Anterior cingulate cortex (tissue), 58 donors: Measurements from ENCODE around the gene GRIA1.
"Not testable (repeated sequence)": the region's sequence is repeated elsewhere in the genome, so short reads cannot be mapped to it uniquely, and the experiment has no call there.

ENCODE experiments used
- DNase-seq, 58 donors: peaks; one replicate each; lab custom pipeline; 2025; lab: John Stamatoyannopoulos, UW

The GRIA1 gene

DNA sequence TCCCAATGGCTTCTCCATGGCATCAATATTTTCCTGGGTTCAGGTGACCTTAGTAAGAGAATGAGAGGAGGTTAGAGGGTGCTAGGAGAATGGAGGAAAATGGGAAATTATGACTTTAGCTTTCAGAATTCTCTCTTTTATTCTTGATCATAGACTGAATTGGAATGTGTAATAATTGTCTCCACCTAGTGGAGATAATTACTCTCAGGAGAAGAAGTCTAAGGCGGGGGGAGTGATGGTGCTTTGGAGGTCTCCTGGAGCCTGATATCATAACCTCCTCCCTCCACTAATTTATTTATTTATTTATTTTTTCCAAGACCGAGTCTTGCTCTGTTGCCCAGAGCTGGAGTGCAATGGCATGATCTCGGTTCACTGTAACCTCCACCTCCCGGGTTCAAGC is 221.3 kb downstream of the GRIA1 start:
- DNase-seq: no peak

DNA sequence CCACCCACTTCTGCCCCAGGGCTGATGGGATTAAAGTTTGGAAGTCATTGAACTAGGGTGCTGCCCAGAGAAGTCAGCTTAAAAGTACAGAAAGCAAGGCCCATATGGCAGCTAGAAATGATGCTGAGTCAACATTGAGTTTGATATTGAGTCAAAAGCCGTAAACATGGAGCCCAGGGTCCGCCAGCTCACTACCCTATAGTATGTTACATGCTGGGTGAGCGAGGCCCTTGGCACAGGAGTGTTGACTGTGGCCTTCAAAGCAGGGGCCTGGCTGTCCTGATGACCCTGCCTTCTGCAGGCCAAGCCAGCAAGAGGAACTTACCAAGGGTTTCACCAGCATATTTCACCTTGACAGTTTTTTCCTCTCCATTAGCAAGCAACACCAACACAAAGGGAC is 222.5 kb downstream of the GRIA1 start:
- DNase-seq: no peak

- peak in 4 of 58 donors; percentile 4 to 34 (median 8) for DNase-seq
Measured at GRCh38 chr5:153713943-153714342, 223.5 kb downstream of the GRIA1 start.

GRCh38 chr5:153714798-153715197 is 224.3 kb downstream of the GRIA1 start:
- peak in 3 of 58 donors; percentile 5 to 28 (median 11) for DNase-seq

DNA sequence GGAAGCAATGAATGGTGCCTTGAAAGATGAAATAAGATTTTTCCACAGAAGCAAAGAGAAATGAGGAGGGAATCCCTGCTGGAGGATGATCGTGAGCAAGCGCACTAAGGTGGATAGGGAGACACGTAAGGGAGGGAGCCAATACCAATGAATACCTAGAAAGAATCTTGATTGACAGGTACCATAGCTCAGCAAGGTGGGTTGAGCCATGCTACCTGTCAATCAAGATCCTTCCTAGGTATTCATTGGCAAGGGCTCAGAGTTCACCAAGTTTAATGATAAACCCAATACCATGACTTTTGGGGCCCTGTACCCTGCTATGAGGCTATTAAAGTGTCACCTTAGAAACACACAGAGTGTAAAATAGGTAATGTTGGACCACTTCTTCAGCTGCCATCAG is 226.8 kb downstream of the GRIA1 start:
- DNase-seq: no peak

- no peak for DNase-seq
Measured at GRCh38 chr5:153718713-153719112, 228.2 kb downstream of the GRIA1 start.

DNA sequence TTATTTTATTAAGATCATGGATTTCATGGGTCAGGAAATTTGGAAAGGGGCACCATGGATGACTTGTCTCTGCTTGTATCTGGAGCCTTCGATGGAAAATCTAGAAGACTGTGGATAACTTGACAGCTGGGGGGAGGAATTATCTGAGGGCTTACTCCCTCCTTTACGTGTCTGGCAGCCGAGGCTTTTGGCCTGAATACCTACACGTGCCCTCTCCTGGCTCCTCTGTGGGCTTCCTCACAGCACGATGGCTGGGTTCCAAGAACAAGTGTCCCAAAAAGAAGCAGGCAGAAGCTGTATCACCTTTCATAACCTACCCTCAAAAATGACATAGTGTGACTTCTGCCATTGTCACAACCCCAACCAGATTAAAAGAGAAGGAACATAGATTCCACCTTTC is 228.9 kb downstream of the GRIA1 start:
- no peak for DNase-seq

DNA sequence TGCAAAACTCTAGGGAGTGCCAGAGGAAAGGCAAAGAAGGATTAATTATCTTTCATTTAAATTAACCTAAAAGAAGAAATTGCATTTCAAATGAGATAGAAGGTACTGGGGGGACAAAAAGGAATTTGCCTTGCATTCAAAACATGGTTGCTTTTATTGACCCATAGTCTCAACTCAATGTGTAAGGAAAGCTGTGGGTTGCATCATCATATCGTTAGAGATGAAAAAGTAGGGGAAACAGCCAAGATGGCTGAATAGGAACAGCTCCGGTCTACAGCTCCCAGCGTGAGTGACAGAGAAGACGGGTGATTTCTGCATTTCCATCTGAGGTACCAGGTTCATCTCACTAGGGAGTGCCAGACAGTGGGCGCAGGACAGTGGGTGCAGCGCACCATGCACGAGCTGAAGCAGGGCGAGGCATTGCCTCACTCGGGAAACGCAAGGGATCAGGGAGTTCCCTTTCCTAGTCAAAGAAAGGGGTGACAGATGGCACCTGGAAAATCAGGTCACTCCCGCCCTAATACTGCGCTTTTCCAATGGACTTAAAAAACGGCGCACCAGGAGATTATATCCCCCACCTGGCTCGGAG is 232.6 kb downstream of the GRIA1 start:
- DNase-seq: not testable (repeated sequence)

DNA sequence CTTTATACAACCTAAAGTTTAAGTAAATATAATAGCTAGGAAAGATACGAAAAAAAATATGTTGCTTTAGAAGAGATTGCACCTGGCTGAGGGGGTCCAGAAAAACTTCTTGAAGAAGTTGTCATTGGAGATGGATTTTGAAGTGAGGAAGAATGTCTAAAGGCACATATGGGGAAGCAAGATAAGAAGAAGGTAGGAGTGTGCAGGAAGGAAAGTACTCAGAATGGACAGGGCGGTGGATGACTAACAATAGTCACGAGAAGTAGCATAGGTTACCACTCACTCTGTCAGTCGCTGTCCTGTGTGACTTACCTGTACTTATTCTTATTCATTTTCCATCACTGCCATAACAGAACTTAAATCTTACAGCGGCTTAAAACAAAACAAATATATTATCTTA is 251.6 kb downstream of the GRIA1 start:
- DNase-seq: no peak

DNA sequence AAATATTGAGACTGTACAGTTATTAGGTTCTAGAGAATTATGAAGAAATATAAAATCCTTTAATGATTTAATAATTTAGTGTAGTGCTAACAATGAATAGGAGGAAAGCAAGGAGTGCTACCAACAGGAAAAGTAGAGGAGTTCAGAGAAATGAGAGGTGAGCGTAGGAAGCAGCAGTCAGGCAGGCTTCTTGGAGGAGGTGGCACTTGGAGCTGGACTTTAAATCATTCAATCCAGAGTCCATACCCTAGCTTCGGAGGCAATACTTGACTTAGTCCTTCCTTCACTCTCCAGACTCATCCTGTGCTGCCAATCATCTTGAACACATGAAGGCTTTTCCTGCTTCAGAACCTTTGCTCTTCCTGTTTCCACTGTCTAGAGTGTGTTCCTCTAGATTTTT is 254.3 kb downstream of the GRIA1 start:
- no peak for DNase-seq

- peak in 4 of 58 donors; percentile 2 to 29 (median 12) for DNase-seq
Measured at GRCh38 chr5:153745778-153746395, 255.4 kb downstream of the GRIA1 start.

GRCh38 chr5:153746440-153746839 is 256.0 kb downstream of the GRIA1 start:
- DNase-seq: peak in 1 of 58 donors; percentile 8

DNA sequence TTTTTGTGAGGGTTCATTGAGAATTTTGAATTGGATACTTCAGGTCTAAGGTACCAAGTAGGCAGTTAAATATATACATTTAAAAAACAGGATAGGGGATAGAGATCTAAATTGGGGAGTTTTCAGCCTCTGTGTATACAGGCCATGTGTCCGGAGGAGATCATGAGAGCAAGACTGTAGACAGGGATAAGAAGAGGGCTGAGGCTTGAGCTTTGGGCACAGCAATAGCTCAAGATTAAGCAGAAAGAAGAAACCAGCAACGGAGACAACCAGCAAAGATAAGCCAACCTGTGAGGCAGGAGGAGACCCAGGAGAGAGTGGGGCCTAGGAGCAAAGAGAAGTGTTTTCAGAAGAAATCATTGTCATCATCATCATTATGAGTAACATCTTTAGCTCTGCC is 258.4 kb downstream of the GRIA1 start:
- DNase-seq: no peak

DNA sequence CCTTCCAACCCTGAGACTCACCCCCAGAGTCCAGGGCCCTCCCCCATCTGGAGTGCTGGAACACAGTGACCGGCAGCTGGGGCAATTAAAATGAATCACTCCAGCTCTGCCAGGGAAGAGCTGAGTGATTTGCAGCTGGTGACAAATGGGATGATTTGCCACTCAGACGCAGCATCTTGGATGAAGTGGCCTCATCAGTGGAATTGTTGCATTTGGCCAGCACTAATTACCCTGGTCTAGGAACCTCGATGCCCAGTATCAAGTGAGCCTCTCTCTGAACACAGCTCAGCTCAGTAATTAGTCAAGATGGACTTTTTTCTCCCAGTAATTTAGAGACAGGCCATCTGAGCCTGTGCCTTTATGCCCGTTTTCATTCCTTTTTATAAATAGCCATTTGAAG is 259.5 kb downstream of the GRIA1 start:
- DNase-seq: peak in 16 of 58 donors; percentile 6 to 46 (median 17)

DNA sequence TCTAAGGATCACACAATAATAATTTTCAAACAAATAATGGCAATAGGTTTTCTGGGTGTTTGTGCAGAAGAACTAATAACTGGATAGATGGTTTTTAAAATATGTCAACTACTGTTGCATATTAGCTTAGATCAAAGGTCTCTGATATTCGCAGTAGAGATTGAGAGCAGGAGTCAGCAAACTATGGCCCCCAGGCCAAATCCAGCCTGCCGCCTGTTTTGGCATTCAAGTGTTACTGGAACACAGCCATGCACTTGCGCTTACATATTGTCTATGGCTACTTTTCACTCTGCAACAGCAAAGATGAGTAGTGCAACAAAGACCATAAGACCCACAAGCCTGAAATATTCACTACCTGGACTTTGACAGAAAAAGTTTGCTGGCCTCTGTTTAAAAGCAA is 260.8 kb downstream of the GRIA1 start:
- no peak for DNase-seq

- DNase-seq: no peak
Measured at GRCh38 chr5:153752890-153753289, 262.4 kb downstream of the GRIA1 start.

GRCh38 chr5:153753645-153754432 is 263.4 kb downstream of the GRIA1 start:
- no peak for DNase-seq

GRCh38 chr5:153755913-153756500 is 265.5 kb downstream of the GRIA1 start:
- no peak for DNase-seq

DNA sequence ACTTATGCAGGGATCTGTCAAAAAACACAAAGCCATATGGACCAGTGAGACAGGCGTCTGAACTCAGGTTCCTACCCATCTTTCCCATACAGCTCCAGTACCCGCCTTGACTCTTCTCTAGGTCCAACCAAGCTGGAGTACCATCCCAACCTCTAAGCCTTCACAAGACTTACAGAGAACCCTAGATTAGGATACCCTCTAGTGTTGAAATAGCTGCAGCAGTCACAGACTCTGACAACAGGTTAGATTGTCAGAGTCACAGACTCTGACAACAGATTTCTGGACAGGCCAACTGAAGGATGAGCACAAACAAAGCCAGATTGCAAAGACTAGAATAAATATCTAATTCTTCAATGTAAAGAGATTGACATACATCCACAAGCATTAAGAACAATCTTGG is 266.1 kb downstream of the GRIA1 start:
- DNase-seq: no peak

DNA sequence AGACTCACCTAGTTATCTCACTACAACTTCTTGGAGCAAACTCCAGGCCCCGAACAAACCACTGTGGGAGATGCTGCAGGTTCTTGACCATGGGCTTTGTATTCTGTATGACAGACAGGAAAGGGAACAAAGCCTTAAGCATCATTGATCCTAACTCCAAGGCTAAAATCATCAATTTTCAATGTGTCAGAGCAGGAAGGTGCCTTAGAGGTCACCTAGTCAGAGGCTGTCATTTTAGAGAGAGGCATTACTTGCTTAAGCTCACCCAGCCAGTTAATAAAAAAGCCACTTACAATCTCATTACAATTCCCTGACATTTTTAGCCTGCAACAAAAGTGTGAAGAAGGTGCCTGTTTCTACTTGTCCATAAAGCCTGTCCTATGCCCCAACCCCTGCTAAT is 275.5 kb downstream of the GRIA1 start:
- no peak for DNase-seq
